Measurements from ENCODE around the gene KCNMA1. TPM values are rescaled to one million over a fixed set of nuclear protein-coding genes. Genes with fewer than 3 reads are reported as not detected.

The KCNMA1 gene
- total and polyA plus RNA-seq, 5 donors = 1.5 to 6.1 (median 3.3) TPM

GRCh38 chr10:77368006-77368405, 269.6 kb downstream of the KCNMA1 start:
- H3K9me3 ChIP-seq (ENCODE audit: control insufficient read depth, low read length) = no peaks in the 10 kb centered on the region
- intact Hi-C loops (cut with DNase I) = no loop called here
- H3K27ac ChIP-seq (ENCODE audit: low read length) = no peak overlapping the region
- DNase-seq (no peak), ATAC-seq (no peak)
- H3K4me1 ChIP-seq (ENCODE audit: control insufficient read depth, insufficient read depth, low read length) = no peaks in the 10 kb centered on the region
- no peaks in the 10 kb centered on the region for H3K27me3 ChIP-seq (ENCODE audit: control insufficient read depth, insufficient read depth)
- H3K4me3 ChIP-seq (ENCODE audit: low read length) = no peak overlapping the region

DNA sequence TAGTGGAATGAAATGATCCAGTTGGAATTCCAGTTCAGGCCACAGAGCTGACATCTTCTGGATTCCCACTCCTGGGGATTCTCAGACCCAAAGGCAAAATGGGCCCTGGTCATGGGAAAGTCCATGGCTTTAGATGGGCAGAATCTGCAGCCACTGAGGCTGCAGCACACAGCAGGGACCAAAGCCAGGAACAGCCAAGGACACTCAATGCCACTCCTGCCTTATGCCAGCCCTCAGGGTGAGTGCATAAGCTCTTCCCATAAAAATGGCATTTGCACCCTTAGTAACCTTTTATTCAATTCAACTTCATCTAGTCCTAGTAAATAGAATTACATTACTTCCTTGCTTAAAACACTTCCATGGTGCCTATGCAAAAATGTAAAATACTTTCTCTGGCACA, 274.4 kb downstream of the KCNMA1 start:
- no peaks in the 10 kb centered on the region for H3K4me1 ChIP-seq (ENCODE audit: control insufficient read depth, insufficient read depth, low read length)
- H3K9me3 ChIP-seq (ENCODE audit: control insufficient read depth, low read length) = no peaks in the 10 kb centered on the region
- ATAC-seq (no peak), DNase-seq (no peak)
- H3K4me3 ChIP-seq (ENCODE audit: low read length) = no peak overlapping the region
- intact Hi-C loops (cut with DNase I) = no loop called here
- no peaks in the 10 kb centered on the region for H3K27me3 ChIP-seq (ENCODE audit: control insufficient read depth, insufficient read depth)
- no peak overlapping the region for H3K27ac ChIP-seq (ENCODE audit: low read length)

DNA sequence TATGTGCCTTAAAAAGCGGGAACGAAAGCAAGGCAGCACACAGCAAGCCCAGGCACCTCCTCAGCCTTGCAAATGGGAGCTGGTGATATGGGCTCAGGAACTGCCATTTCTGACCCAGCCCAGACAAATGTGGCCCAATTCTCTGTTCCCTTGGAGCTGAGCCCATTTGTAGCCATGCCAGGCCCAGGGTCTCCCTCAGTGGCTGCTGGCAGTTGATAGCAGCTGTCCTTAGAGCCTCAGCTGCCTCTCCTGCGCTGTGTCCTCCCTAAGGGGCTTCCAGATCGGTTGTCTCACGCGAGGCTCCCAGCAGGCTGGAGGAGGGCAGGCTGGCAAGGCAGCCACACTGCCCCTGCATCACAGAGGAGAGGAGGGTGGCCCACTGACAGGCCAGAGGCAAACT, 275.8 kb downstream of the KCNMA1 start:
- no peak overlapping the region for H3K27ac ChIP-seq (ENCODE audit: low read length)
- 71% methylated on average over 6 of the region's 6 CpGs for WGBS
- no peaks in the 10 kb centered on the region for H3K27me3 ChIP-seq (ENCODE audit: control insufficient read depth, insufficient read depth)
- intact Hi-C loops (cut with DNase I) = no loop called here
- no peaks in the 10 kb centered on the region for H3K9me3 ChIP-seq (ENCODE audit: control insufficient read depth, low read length)
- DNase-seq = no peak
- no peak overlapping the region for H3K4me3 ChIP-seq (ENCODE audit: low read length)
- no peaks in the 10 kb centered on the region for H3K4me1 ChIP-seq (ENCODE audit: control insufficient read depth, insufficient read depth, low read length)
- ATAC-seq = no peak

- Histone ChIP-seq H3K4me1 (ENCODE audit: control insufficient read depth, insufficient read depth, low read length) (no peaks in the 10 kb centered on the region), H3K4me3 (ENCODE audit: low read length) (no peak overlapping the region), H3K9me3 (ENCODE audit: control insufficient read depth, low read length) (no peaks in the 10 kb centered on the region), H3K27me3 (ENCODE audit: control insufficient read depth, insufficient read depth) (no peaks in the 10 kb centered on the region), H3K27ac (ENCODE audit: low read length) (no peak overlapping the region)
- ATAC-seq (no peak), DNase-seq (no peak)
- intact Hi-C loops (cut with DNase I) = no loop called here
- WGBS = 89% methylated on average over 9 of the region's 9 CpGs
Observed at GRCh38 chr10:77361426-77361825, 276.2 kb downstream of the KCNMA1 start.

DNA sequence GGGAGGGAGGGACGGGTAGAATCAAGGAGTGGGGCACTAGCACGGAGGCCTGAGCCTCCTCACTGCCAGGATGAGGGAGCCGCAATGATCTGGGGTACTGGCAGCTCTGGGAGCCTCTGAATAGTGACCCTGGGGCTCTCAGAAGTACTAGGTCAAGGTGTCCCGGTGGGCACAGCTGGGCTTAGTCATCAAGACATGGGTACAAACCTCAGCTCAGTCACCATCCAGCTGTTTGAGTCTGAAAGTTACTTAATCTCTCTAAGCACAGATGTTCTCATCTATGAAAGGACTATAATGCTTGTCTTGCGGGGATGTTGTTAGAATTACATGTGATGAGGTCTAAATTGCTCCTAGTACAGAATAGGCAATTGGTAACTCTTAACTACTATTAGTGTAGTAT, 276.8 kb downstream of the KCNMA1 start:
- no peaks in the 10 kb centered on the region for H3K9me3 ChIP-seq (ENCODE audit: control insufficient read depth, low read length)
- no peak overlapping the region for H3K4me3 ChIP-seq (ENCODE audit: low read length)
- no peak overlapping the region for H3K27ac ChIP-seq (ENCODE audit: low read length)
- intact Hi-C loops (cut with DNase I) = no loop called here
- no peaks in the 10 kb centered on the region for H3K27me3 ChIP-seq (ENCODE audit: control insufficient read depth, insufficient read depth)
- WGBS = 87% methylated on average over 5 of the region's 5 CpGs
- H3K4me1 ChIP-seq (ENCODE audit: control insufficient read depth, insufficient read depth, low read length) = no peaks in the 10 kb centered on the region
- ATAC-seq (no peak), DNase-seq (no peak)

GRCh38 chr10:77359950-77360520, 277.6 kb downstream of the KCNMA1 start:
- H3K4me1 ChIP-seq (ENCODE audit: control insufficient read depth, insufficient read depth, low read length) = no peaks in the 10 kb centered on the region
- no peaks in the 10 kb centered on the region for H3K9me3 ChIP-seq (ENCODE audit: control insufficient read depth, low read length)
- intact Hi-C loops (cut with DNase I) = loop anchor here in 1 of 4 donors (10.0 kb wide), 1 partner anchor 755 kb away; no protein-coding TSS in a partner anchor
- H3K4me3 ChIP-seq (ENCODE audit: low read length) = no peak overlapping the region
- ATAC-seq (no peak), DNase-seq (no peak)
- no peaks in the 10 kb centered on the region for H3K27me3 ChIP-seq (ENCODE audit: control insufficient read depth, insufficient read depth)
- H3K27ac ChIP-seq (ENCODE audit: low read length) = no peak overlapping the region
- 53% methylated on average over 2 of the region's 2 CpGs for WGBS

DNA sequence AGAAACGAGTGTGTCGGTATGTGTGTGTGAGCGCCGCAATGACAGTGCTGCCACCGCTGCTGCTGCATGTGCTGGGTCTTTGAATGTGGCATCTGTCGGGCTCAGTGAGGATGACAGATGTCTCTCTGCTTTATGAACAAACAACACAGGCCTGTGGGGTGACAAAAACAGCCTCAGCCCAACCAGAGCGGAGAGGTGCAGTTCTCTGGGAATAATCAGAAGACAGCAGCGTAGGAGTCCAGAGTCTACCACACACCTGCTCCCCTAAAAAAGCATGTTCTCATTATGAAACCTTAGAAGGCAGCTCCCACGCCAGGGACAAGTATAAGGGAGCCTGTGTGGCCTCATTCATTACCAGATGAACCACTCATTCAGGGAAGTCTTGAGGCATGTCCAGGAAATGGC, 278.3 kb downstream of the KCNMA1 start:
- intact Hi-C loops (cut with DNase I) = loop anchor here in 1 of 4 donors (10.0 kb wide), 1 partner anchor 756 kb away; no protein-coding TSS in a partner anchor
- no peak overlapping the region for H3K4me3 ChIP-seq (ENCODE audit: low read length)
- no peak overlapping the region for H3K27ac ChIP-seq (ENCODE audit: low read length)
- H3K9me3 ChIP-seq (ENCODE audit: control insufficient read depth, low read length) = no peaks in the 10 kb centered on the region
- DNase-seq (no peak), ATAC-seq (no peak)
- 89% methylated on average over 9 of the region's 9 CpGs for WGBS
- no peaks in the 10 kb centered on the region for H3K4me1 ChIP-seq (ENCODE audit: control insufficient read depth, insufficient read depth, low read length)
- H3K27me3 ChIP-seq (ENCODE audit: control insufficient read depth, insufficient read depth) = no peaks in the 10 kb centered on the region

- intact Hi-C loops (cut with DNase I) = loop anchor here in 1 of 4 donors (10.0 kb wide), 1 partner anchor 756 kb away; no protein-coding TSS in a partner anchor
- no peak for ATAC-seq
- no peak overlapping the region for H3K27ac ChIP-seq (ENCODE audit: low read length)
Observed at GRCh38 chr10:77358656-77359055, 279.0 kb downstream of the KCNMA1 start.

DNA sequence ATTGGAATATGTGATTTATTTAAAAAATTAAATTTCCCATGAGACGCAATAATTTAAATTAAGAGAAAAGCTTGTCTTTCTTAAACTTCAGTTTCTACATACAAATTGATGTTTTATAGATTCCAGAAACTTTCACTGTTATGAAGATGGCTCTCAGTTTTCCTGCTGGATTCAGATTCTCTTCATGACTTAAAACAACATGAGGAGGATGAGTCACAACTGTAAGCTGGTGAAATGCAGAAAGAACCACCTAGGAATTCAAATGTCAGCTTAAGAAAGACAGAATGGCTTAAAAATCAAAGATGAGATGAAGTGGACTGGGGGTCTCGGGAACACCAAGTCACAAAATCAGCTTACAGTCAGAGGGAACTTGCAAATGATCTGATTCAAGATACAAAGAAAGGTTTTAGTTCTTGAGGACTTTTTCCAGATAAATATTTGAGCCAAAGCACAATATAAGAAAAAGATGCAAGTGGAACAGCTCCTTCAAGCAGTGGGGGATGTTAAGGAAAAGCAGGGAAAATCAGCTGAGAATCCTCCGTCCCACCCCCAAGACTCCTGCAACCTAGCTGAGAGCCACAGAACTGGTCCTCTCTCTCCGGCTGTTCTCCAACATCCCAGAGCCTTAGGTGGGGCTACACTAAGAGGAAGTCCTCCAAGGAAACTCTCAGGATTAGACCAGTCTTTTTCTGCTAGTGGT, 279.8 kb downstream of the KCNMA1 start:
- DNase-seq (no peak), ATAC-seq (no peak)
- 71% methylated on average over 4 of the region's 4 CpGs for WGBS
- no peak overlapping the region for H3K4me3 ChIP-seq (ENCODE audit: low read length)
- no peaks in the 10 kb centered on the region for H3K9me3 ChIP-seq (ENCODE audit: control insufficient read depth, low read length)
- intact Hi-C loops (cut with DNase I) = loop anchor here in 1 of 4 donors (10.0 kb wide), 1 partner anchor 757 kb away; no protein-coding TSS in a partner anchor
- H3K27ac ChIP-seq (ENCODE audit: low read length) = no peak overlapping the region
- no peaks in the 10 kb centered on the region for H3K4me1 ChIP-seq (ENCODE audit: control insufficient read depth, insufficient read depth, low read length)
- H3K27me3 ChIP-seq (ENCODE audit: control insufficient read depth, insufficient read depth) = no peaks in the 10 kb centered on the region

More at GRCh38 chr10:77358656-77359055, 279.0 kb downstream of the KCNMA1 start:
- WGBS = 88% methylated on average over 5 of the region's 5 CpGs
- Histone ChIP-seq H3K4me1 (ENCODE audit: control insufficient read depth, insufficient read depth, low read length) (no peaks in the 10 kb centered on the region), H3K27me3 (ENCODE audit: control insufficient read depth, insufficient read depth) (no peaks in the 10 kb centered on the region), H3K9me3 (ENCODE audit: control insufficient read depth, low read length) (no peaks in the 10 kb centered on the region), H3K4me3 (ENCODE audit: low read length) (no peak overlapping the region)
- DNase-seq = no peak

DNA sequence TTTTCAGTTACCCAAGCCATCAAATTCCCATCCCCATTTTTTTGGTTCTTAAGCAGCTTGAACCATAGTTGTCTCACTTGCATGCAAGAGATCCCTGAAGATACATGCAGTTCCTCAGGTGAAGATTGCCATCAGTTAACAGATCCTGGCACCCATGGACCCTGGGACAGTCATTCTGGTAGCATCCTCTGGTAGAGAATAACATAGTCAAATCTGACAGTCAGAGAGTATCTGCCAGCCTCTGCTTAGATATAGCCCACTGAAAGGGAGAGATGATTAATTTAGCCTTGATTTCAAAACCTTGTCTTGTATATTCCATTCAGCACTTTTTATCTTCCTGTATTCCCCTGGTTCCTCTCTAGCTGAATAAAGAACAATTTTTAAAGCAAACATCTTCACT, 280.4 kb downstream of the KCNMA1 start:
- ATAC-seq = no peak
- H3K27ac ChIP-seq (ENCODE audit: low read length) = no peak overlapping the region
- H3K4me1 ChIP-seq (ENCODE audit: control insufficient read depth, insufficient read depth, low read length) = no peaks in the 10 kb centered on the region
- no peaks in the 10 kb centered on the region for H3K27me3 ChIP-seq (ENCODE audit: control insufficient read depth, insufficient read depth)
- no peak overlapping the region for H3K4me3 ChIP-seq (ENCODE audit: low read length)
- no peaks in the 10 kb centered on the region for H3K9me3 ChIP-seq (ENCODE audit: control insufficient read depth, low read length)
- no peak for DNase-seq
- intact Hi-C loops (cut with DNase I) = loop anchor here in 1 of 4 donors (10.0 kb wide), 1 partner anchor 758 kb away; no protein-coding TSS in a partner anchor

DNA sequence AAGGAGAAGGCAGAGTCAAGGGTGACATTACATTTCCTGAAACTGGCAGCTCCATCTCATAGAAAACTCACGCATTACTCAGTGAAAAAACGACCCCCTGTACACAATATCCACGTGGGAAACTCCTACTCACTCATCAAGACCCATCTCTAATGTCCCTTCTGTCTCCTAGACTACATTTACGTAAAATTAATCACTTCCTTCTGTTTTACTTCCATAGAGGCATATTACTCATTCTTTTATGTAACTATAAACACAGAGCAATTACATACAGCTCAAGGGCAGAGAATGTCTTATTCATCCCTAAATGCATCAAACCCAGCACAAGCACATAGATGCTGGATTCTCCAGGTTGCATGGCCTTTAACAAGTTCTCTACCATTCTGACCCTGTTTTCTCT, 281.8 kb downstream of the KCNMA1 start:
- intact Hi-C loops (cut with DNase I) = loop anchor here in 1 of 4 donors (10.0 kb wide), 1 partner anchor 759 kb away; no protein-coding TSS in a partner anchor
- no peak for ATAC-seq
- Histone ChIP-seq H3K9me3 (ENCODE audit: control insufficient read depth, low read length) (no peaks in the 10 kb centered on the region), H3K27ac (ENCODE audit: low read length) (no peak overlapping the region), H3K4me3 (ENCODE audit: low read length) (no peak overlapping the region), H3K4me1 (ENCODE audit: control insufficient read depth, insufficient read depth, low read length) (no peaks in the 10 kb centered on the region), H3K27me3 (ENCODE audit: control insufficient read depth, insufficient read depth) (no peaks in the 10 kb centered on the region)
- WGBS = 60% methylated on average over 4 of the region's 4 CpGs
- DNase-seq = no peak

Measured in right cardiac atrium (tissue), 5 donors.